Ascending aorta (tissue), 2 donors: ENCODE measurements around the gene ATG16L1. TPM values are rescaled to one million over a fixed set of nuclear protein-coding genes. Genes with fewer than 3 reads are reported as not detected.

Experiments used
- DNase-seq, 2 donors: peaks; one replicate each; pipeline ENCODE4 v3.0.0-alpha.2; 2019; ENCODE audit warnings: low spot score in 2 of 2
- H3K27ac ChIP-seq, 2 donors: fragments of 200-600 bp; sonication (generic); one replicate each; pipeline ENCODE4 v1.5.1; 2016 to 2017; ENCODE audit warnings: mild to moderate bottlenecking in 1 of 2
- H3K27me3 ChIP-seq: fragments of 200-600 bp; sonication (generic); one replicate; pipeline ENCODE4 v1.5.1; 2017
- H3K36me3 ChIP-seq, 2 donors: fragments of 200-600 bp; sonication (generic); one replicate each; pipeline ENCODE4 v1.5.1; 2016
- H3K4me1 ChIP-seq, 2 donors: fragments of 200-600 bp; sonication (generic); one replicate each; pipeline ENCODE4 v1.5.1; 2016 to 2017; ENCODE audit warnings: mild to moderate bottlenecking in 1 of 2
- H3K4me3 ChIP-seq, 2 donors: fragments of 200-600 bp; sonication (generic); one replicate each; pipeline ENCODE4 v1.5.1; 2016 to 2017; ENCODE audit warnings: mild to moderate bottlenecking in 1 of 2
- H3K9me3 ChIP-seq, 2 donors: fragments of 200-600 bp; sonication (generic); one replicate each; pipeline ENCODE4 v1.5.1; 2016
- CTCF ChIP-seq, 3 experiments: fragments of 200-600 bp in 2 of 3; fragments of 450-650 bp in 1 of 3; sonication (generic) in 2 of 3; IDR thresholded peaks; one replicate each; pipeline ENCODE4 v1.5.1; 2016 to 2019; ENCODE audit warnings: antibody characterized with exemption in 3 of 3, mild to moderate bottlenecking in 1 of 3, moderate library complexity in 1 of 3
- intact Hi-C: fragments of 100-400 bp; cut with DNase I; formaldehyde crosslinking; loops from one replicate; pipeline ENCODE4 v1.15.1; 2023
- total RNA-seq: library from RNA; depleted of rRNA; stranded (reverse); fragments of >200 nt; gene quantifications from one replicate; pipeline ENCODE4 v1.1.0, GENCODE V29; 2016

Gene ATG16L1
- total RNA-seq, 1 donor from 2014 or later: 28.1 TPM

GRCh38 chr2:233264667-233265066 is 13.2 kb downstream of the ATG16L1 start:
- Histone ChIP-seq H3K9me3 (no peaks in the 10 kb centered on the region), H3K27me3 (no peaks in the 10 kb centered on the region), H3K27ac (no peak overlapping the region), H3K36me3 (peaks cover 67 to 88% of the 10 kb centered on the region in 2 donors), H3K4me1 (no peaks in the 10 kb centered on the region), H3K4me3 (no peak overlapping the region)
- intact Hi-C loops: no loop called here
- DNase-seq: no peak
- no peak for TF ChIP-seq CTCF (IDR thresholded peaks at IDR 0.05)

- H3K9me3 ChIP-seq: no peaks in the 10 kb centered on the region
- intact Hi-C loops: no loop called here
- no peak overlapping the region for H3K27ac ChIP-seq
- H3K4me3 ChIP-seq: no peak overlapping the region
- peaks cover 67 to 88% of the 10 kb centered on the region in 2 donors for H3K36me3 ChIP-seq
- H3K27me3 ChIP-seq: no peaks in the 10 kb centered on the region
- TF ChIP-seq CTCF (IDR thresholded peaks at IDR 0.05): no peak
- DNase-seq: no peak
- H3K4me1 ChIP-seq: no peaks in the 10 kb centered on the region
These were observed 14.5 kb downstream of the ATG16L1 start for GRCh38 chr2:233265899-233266431.

- Histone ChIP-seq H3K9me3 (no peaks in the 10 kb centered on the region), H3K36me3 (peaks cover 72 to 88% of the 10 kb centered on the region in 2 donors), H3K27me3 (no peaks in the 10 kb centered on the region), H3K4me3 (no peak overlapping the region), H3K27ac (no peak overlapping the region), H3K4me1 (no peaks in the 10 kb centered on the region)
- intact Hi-C loops: no loop called here
- no peak for TF ChIP-seq CTCF (IDR thresholded peaks at IDR 0.05)
- no peak for DNase-seq
These were observed 15.0 kb downstream of the ATG16L1 start for GRCh38 chr2:233266481-233266880.

GRCh38 chr2:233267516-233268245 is 16.2 kb downstream of the ATG16L1 start:
- Histone ChIP-seq H3K36me3 (peaks cover 74 to 88% of the 10 kb centered on the region in 2 donors), H3K4me1 (no peaks in the 10 kb centered on the region), H3K4me3 (no peak overlapping the region), H3K27ac (no peak overlapping the region), H3K9me3 (no peaks in the 10 kb centered on the region), H3K27me3 (no peaks in the 10 kb centered on the region)
- peak; percentile 34 to 70 for DNase-seq
- no peak for TF ChIP-seq CTCF (IDR thresholded peaks at IDR 0.05)
- intact Hi-C loops: no loop called here

GRCh38 chr2:233270366-233270765 is 18.9 kb downstream of the ATG16L1 start:
- Histone ChIP-seq H3K36me3 (peaks cover 73 to 88% of the 10 kb centered on the region in 2 donors), H3K27ac (no peak overlapping the region), H3K4me1 (no peaks in the 10 kb centered on the region), H3K27me3 (no peaks in the 10 kb centered on the region), H3K4me3 (no peak overlapping the region), H3K9me3 (no peaks in the 10 kb centered on the region)
- DNase-seq: no peak
- intact Hi-C loops: no loop called here
- no peak for TF ChIP-seq CTCF (IDR thresholded peaks at IDR 0.05)
